ENCODE measurements around the gene BCLAF1. TPM values are rescaled to one million over a fixed set of nuclear protein-coding genes. Genes with fewer than 3 reads are reported as not detected.
"Not testable (repeated sequence)": the region's sequence is repeated elsewhere in the genome, so short reads cannot be mapped to it uniquely, and the experiment has no call there.

BCLAF1 gene
- polyA plus RNA-seq, 1 donor = 111 TPM

- no peak for DNase-seq
These were observed 45.5 kb downstream of the BCLAF1 start for GRCh38 chr6:136244061-136244616.

DNA sequence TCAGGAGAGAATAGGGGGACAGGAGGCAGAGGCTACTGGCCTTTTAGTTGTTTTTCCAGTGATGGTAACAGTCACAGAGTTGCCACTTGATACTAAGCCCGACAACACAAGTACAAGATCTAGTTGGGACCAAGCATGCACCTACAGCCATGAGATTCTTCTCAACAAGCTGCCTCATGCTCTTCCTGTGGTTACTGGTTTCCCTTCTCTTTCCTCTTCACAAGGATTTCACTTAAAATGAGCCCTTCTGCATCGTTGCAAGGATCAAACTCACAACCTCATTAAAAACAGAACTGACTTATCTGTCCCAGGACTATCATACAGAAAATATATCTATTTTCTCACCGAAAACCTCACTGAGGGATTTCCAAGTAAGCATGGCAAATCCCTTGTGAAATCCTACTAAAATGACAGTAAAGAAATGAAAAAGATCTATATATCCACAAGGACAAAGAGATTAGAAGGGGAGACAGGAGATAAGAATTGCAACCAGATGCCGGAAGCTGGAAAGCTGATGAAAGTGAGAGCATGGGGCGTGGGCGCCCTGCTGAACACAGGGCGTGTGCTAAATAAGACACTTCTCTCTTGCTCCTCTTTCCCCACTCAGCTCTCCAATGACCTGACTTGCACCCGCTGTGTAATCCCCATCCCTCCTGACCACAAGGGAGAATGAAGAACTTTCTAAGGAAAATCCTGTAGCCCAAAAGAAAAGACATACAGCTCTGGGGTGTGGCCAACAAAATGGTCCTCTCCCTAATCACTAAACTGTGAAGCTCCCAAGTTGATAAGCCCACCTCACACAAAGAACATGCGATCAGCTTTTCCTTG, 53.0 kb downstream of the BCLAF1 start:
- DNase-seq = no peak

DNA sequence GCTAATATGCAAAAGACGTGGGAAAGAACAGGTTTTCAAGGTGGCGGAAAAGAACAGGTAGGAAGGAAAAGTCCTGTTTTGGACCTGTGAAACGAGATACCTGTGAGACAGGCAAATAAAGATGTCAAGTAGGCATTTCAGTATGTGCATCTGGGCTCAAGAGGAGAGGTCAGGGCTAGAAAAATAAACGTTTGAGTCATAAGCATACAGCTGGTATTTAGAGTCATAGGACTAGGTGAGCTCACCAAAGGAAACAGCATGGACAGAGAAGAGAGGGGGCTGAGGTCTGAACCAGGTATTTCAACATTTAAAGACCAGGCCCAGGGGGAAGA, 54.4 kb downstream of the BCLAF1 start:
- no peak for DNase-seq

DNA sequence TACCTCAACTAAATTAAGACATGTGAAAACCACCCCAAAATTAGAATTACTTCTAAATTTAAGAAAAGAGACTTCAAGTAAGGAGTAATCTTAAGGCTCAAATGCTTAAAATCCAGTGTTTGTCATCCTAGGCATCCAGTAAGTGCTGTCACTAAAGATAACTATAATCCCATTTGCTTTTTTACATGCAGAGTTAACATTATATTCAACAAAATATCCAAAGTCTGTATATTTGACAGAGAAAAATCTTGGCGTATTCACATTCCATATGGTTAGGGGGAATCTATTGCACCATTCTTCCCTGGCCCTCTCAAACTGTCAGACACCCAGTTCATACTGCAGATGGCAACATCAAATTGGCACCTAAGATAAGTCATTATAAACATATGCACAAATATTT, 56.9 kb downstream of the BCLAF1 start:
- DNase-seq = no peak

- no peak for DNase-seq
These were observed 59.3 kb downstream of the BCLAF1 start for GRCh38 chr6:136230219-136230853.

DNA sequence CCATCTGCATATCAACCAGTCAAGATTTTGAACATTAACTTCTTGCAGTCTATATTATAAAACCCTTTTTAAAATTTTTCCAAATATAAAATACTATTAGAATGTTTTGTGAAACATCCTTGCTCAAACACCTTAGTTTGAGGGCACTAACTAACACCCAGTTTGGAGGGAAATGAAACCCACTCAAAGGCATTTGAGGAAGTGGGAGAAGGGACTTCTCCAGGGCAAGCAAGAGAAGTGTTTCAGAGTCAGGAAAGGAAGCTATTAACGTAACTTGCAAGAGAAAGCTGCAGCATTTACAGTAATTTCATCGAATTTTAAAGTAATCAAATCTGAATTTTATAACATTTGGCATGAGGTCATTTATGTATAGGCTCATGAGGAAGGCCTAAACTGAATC, 60.8 kb downstream of the BCLAF1 start:
- no peak for DNase-seq

DNA sequence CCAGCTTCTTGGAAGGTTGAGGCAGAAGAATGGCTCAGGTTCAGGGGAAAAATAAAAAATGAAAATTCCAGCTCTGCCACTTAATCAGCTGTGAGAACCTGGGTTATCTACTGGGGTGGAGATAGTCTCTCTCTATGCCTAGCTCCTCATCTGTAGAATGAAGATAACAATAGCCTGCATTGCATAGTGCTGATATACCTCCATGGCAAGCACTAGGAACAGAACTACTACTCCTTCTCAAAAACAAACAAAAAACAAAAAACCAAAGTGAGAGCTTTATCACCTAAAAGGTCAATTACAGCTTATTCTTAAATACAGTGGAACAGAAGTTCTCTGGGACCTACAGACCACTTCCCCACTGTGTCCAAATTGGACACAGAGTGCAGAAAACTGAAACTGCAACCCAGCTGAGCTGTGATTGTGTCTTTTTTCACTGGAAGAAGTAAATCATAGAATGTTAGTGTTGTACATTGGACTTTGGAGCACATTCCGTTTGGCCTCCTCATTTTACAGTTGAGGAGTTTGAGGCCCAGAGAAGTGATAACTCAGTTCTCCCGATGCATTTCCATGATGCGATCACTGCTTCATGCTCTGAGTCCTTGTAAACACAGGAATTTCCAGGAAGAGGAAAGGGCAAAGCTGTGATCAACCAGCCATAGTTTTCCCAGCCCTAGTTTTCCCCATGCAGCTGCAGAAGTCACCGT, 62.8 kb downstream of the BCLAF1 start:
- DNase-seq = no peak

DNA sequence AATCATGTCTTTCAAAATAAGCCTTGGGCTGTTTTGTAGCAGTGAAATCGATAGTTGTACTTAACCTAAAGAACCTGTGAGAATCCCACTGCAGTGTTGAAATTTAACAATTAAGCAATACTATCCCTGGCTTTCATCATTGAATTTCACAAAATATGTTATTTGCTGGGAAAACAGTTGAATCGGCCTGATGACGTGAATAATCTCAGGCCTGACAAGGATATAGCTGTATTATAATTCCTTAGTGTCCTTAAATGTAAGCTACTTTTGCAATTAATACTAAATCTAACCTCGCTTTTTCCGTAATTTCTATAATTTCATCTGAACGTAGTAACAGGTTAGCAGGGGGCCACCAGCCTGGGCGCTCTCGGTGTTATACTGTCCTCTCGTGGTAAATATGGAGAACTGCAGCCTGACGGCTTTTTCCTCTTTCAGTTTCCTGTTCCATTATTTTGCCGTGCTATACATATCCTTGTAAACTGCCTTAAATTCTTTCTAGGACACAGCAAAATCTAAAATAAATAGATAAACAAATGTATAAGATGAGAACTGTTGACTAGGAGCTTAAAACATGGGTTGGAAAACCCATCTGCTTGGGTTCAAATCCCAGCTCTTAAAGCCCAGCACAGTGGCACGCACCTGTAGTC, 63.5 kb downstream of the BCLAF1 start:
- DNase-seq = peak; percentile 73

GRCh38 chr6:136225496-136225895, 64.2 kb downstream of the BCLAF1 start:
- DNase-seq = no peak

DNA sequence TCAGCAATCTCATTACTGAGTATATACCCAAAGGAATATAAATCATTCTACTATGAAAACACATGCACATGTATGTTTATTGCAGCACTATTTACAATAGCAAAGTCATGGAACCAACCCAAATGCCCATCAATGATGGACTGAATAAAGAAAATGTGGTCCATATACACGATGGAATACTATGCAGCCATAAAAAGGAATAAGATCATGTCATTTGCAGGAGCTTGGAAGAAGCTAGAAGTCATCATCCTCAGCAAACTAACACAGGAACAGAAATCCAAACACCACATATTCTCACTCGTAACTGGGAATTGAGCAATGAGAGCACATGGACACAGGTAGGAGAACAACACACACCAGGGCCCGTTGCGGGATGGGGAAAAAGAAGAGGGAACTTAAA, 64.7 kb downstream of the BCLAF1 start:
- DNase-seq = not testable (repeated sequence)

DNA sequence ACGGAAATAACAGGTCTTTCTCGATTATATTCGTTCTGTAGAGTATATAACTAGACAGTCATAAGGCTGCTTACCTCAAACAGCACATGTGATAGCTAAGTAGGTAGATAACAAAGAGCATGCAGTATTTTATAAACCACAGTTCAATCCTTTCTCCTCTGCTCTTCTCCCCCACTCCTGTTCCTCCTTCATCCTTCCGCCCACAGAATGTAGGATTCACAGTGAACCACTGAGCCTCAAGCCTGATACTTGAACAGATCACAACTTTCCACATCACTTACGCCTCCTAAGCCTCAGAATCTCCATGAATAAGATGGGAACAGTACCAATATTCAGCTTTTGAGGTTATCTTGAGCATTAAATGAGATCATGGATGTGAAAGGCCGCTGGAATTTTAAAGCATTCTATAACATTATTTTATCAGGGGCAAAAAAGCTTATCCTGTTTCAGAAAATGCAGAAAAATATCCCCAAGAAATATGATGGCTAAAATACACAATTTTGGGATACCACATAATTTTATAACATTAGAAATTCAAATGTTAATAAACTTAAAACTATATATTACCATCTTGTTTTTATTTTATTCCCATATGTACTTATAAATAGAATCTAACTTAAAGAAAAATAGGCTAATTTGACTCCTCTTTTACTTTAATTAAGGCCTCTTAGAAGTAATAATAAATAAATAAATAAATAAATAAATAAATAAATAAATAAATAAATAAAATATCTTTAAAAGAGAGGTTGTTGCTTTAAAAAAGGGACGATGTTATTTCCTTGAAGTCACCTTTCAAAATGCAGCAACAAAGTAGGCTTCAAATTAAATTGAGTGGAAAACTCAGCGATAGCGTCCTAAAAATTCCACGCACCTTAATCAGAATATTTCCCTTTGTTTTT, 72.9 kb downstream of the BCLAF1 start:
- DNase-seq = no peak

DNA sequence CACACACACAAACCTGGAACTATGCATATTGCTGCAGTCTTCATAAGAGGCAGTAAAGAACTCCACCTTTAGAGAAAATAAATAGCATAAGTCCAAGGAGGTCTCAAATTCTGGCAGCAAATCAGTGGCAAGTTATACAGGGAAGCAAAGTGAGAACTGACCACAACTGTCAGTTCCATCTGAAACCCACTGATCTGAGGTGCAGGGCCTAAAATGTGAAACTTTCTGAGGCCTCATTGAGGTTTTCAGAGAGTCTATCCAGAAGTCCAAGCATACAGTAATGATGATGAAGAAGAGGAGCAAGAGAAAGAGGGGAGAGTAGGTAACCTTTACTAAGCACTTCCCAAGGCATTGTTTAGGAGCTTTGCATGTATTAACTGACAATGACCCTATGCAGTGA, 75.8 kb downstream of the BCLAF1 start:
- no peak for DNase-seq

DNA sequence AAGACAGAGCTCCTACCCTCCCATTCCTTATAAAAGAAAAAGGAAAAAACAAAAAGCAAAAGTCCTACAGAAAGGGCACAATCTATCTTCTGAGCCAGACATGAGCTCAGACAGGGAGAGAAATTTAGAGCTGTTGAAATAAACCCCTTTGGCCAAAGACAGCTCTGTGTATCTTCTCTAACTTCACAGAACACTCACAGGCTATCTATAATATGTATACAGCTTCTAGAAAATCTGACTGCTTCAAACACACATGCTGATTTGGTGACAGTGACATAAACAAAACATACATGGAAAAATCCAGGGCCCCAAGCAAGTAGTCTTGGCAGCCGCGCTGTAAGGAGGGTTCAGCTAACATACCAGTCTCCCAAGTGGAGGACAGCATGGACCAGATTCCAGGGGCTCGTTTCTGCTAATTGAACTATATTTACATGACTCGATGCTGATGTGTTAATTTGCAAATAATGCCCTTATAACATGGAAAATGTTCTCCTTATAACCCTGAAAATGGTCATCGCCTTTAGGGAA, 76.6 kb downstream of the BCLAF1 start:
- DNase-seq = no peak

- no peak for DNase-seq
These were observed 77.0 kb downstream of the BCLAF1 start for GRCh38 chr6:136212608-136213007.

DNA sequence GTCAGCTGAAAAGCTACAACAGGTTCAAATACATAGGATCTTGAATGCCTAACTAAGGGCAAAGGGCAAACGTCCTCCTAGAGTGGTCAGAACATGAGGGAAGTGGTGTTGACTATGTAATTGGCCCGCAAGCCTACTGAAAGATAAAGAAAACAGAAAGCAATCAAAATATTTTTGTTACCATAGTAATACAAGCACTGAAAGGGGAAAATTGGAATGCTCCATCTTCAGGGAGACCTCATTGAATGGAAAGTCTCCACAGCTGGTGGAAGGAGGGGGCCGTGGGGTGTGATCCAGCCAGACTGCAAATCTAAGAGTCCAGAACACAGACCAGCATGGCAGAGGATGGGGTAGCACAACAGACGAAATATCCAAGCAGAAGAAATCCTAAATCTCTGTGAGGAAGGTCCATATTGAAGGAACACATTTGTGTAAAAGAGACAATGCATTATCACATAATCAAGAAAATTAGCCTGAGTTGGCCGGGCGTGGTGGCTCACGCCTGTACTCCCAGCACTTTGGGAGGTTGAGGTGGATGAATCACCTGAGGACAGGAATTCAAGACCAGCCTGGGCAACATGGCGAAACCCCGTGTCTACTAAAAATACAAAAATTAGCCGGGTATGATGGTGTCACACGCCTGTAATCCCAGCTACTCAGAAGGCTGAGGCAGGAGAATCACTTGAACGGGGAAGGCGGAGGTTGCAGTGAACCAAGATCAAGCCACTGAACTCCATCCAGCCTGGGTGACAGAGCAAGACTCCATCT, 79.1 kb downstream of the BCLAF1 start:
- peak; percentile 34 for DNase-seq

GRCh38 chr6:136209496-136209895, 80.2 kb downstream of the BCLAF1 start:
- no peak for DNase-seq

DNA sequence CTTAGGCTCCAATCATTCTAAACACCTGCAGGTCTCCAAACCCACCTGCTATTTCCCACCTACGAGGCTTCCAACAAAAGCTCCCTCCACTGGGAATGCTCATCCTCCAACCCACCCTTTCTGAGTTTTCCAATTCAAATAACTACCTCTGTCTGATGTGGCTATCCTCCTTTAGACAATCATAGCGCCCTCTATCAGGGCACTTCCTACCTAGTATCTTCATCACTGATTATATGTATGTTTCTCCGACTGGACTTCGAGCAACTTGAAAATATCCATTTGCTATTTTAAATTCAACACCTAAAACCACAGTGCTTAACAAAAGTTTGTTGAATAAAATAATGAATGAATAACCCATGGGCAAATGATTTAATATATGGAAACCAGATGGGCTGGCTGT, 80.9 kb downstream of the BCLAF1 start:
- DNase-seq = no peak

Measured in hindlimb muscle (tissue), 1 donor.